GM18861 (cell line): ENCODE data around the gene GRID1.

ENCODE experiments used
- ATAC-seq: cut with Tn5 transposase; IDR thresholded peaks from one replicate; pipeline ENCODE4 v1.9.1; 2021; ENCODE audit not compliant: unreplicated experiment

Gene GRID1

GRCh38 chr10:86197166-86197790 is 169.3 kb downstream of the GRID1 start:
- ATAC-seq, result no peak

DNA sequence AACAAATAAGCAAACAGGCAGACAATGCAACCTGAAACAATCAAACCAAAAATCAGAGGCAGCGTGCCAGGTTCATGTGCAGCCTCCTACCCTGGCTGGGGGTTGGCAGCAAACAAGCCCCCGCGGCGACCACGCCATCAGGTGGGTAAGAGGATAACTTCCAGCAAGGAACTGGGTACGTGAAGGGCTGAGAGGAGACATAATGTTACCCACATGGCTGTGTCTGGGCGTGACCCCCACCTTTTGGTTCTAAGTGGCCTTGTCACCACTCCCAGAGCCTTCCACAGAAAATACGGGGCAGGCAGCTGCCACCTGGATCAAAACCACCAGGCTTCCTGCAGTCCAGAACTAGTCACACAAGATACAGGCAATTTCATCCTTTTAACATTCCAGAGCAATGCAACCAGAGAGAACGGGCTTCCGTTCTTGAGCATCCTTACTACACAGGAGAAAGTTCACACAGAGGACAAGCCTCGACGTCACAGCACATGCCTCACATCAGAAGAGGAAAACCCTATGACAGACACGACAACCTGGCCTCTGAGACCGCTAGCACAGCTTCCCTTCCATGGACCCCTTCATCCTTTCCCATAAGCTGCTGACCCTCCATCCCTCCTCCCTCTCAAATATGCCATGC is 171.0 kb downstream of the GRID1 start:
- no peak for ATAC-seq

DNA sequence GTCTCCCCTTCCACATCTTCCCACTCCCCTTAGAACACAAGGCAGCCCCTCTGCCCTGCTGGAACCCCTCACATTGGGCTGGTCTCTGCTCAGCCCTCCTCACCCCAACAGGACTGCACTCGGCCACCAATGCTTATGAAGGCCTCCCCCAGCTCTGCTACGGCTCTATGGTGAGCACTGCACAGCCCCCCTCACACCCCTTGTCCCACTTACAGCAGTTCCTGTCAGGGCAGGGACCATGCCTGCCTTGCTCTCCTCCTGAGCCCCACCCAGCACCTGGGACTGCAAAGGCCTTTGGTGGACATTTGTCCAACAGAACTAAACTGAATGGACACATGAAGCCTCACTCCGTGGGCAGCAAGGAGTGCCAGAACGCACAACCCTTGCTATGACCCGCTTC is 171.9 kb downstream of the GRID1 start:
- no peak for ATAC-seq

DNA sequence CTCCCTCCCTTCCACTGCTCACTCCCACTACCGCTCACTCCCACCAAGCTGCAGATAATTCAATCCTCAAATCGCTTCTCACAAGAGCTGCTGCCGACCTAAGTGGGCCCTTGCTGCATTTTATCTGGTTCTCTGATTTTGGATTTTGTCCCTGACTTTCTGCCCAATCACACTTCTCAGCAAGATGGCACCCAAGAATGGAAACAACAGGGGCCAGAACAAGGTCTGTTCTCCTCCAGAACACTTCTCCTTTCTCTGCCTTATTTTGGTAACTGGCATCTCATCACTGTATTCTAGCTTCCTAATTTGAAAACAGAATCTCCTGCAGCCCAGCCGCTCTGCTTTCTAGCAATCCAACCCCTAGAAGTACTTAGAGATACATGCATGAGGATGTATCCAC is 172.8 kb downstream of the GRID1 start:
- no peak for ATAC-seq

DNA sequence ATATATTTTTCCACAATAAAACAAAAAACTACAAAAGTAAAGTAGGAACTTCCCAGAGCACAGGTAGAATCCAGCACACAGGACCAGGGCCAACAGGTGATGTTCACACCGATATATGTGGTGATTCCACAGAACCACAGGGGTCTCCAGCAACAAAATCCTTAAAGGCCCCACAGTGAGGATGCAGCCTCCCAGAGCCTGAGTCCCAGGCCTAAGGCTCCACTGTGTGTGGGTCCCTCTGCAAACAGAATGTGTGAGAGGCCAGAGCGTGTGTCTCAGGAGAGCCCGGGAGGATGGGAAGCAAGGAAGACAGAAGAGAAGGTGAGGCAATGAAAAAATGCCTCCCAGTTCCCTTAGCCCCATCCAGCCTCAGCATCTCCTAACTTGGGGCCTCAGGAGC is 173.9 kb downstream of the GRID1 start:
- no peak for ATAC-seq

DNA sequence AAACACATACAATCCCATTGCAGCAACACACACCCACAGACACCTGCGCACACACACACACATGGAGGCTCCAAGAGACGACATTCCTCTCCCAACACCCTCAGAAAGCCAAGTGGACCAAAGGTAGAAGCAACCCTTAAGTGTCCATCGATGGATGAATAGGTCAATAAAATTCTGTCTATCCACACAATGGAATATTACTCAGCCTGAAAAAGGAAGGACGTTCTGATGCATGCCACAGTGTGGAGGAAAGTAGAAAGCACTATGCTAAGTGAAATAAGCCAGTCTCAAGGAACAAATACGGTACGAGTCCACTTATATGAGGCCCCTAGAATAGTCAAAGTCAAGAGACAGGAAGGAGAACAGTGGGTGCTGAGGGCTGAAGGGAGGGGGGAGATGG is 174.4 kb downstream of the GRID1 start:
- no peak for ATAC-seq

DNA sequence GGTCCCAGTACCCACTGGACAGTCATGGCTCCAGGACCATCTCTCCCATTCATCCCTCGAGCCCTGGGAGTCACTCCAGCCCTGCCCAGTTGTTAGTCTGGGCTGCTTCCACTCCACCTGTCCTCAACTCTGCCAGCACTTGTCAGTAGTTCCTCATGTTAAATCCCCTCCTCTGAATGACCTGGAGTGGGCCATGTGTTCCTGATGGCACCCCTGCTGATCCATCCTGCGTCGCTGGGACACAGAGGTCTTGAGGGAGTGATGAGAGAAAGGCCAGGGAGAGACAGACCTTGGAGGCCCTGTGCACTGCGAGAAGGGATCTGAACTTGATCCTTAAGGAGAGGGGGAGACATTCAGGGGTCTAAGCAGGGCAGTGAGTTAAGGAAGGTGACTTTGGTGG is 174.9 kb downstream of the GRID1 start:
- ATAC-seq, result no peak

DNA sequence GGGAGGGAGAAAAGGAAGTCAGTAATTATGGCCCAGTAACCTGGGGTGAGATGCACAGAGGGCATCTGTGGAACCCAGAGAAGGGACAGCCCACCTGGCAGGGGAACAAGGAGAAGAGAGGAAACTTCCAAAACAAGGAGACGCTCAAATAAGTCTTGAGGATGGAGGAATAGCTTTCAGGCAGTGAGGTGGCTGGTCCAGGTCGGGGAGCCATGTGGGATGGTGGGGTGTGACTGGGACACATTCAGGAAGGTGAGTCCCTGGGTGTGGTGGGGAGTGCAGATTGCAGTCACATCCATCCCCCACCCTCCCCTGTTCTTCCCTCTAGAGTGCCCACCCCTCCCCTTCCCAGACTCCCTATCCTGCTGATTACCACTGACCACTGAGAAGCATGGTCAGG is 175.4 kb downstream of the GRID1 start:
- ATAC-seq, result no peak

DNA sequence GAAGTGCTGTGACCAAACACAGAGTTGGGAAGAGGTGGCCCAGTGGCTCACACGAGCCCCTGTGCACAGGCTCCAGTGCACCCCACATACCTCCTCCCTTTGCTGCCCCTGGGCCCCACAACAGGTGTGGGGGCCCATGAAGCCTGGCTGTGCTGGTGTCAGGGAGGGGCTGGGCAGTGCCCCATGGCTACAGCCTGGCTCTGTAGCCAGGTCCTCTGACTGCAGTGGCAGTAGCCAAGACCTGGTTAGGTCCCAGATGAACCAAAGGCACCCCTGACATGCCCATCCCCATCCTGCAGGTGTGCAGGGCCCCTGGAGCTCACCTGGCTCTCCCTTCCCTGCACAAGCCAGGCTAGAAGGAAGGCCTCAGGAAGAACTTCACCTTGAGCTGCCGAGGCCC is 176.3 kb downstream of the GRID1 start:
- ATAC-seq, result no peak

- no peak for ATAC-seq
These were observed 176.7 kb downstream of the GRID1 start for GRCh38 chr10:86189891-86190290.

DNA sequence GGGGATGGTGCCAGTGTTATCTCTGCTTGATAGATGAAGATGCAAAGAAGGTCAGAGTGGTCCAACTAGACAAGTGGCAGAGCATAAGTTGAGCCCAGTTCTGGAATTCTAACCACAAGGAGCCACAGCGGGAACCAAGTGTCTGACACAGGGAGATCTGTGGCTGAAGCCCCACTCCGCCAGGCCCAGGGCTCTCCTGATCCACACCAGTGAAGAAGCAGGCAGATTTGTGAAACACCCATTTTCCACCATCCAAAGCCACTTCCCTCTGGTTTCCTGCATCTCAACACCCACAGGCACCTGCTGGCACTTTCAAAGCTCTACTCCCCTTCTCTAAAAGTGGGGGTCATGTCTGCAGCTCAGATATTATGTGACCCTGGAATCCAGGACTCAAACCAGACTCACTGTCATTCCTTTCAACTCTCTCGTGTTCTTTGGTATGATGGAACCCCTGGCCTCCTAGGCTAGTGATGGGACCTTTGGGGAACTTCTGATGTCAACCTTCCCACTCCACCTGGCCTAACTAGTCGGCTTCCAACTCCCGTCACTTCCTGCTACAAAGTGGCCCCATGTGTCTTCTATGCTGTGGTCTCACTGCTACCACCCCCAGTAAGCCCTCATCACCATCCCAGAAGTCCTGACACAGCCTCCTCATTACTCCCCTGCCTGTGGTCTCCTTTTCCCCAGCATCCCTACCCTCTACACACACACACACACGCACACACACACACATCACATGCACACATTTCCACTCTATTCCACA is 177.6 kb downstream of the GRID1 start:
- ATAC-seq, result no peak

DNA sequence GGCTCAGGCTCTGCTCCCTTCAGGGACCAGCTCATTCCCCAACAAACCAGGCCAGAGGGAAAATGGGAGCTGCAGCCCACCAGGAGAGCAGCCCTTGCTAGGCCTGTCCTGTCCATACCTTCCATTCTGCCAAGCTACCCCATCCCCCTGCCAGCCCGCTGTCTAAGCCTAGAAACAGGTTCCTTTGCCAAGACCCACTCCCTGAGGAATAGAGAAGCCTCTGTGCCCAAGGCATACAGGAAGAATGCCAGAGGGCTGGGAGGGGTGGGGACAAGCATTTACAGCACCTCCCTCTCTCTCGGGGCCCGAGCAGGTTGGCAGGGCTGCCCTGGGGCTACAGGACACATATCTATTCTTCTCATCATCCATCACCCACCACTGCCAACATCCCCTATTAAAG is 178.3 kb downstream of the GRID1 start:
- ATAC-seq, result no peak

- no peak for ATAC-seq
These were observed 178.9 kb downstream of the GRID1 start for GRCh38 chr10:86187499-86188239.

DNA sequence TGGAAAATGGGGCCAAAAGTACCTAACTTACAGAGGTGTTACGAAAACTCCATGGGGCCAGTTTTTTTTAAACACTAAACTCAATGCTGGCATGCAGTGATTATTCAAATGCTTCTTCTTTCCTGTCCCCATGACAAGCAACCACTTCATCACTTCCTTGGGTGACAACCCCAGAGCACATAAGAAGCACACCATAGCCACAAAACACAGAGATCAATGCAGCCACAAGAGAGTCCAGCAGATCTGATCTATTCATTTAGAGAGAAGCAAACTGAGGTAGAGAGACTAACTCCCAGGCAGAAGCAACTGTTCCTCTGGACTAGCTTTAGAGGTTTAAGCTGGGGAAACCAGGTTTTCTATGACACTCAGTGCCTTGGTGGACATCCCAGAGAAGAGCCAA is 180.0 kb downstream of the GRID1 start:
- no peak for ATAC-seq

GRCh38 chr10:86182595-86182994 is 184.0 kb downstream of the GRID1 start:
- no peak for ATAC-seq

- ATAC-seq, result no peak
These were observed 184.4 kb downstream of the GRID1 start for GRCh38 chr10:86182150-86182549.

GRCh38 chr10:86180861-86181260 is 185.7 kb downstream of the GRID1 start:
- ATAC-seq, result no peak

- no peak for ATAC-seq
These were observed 186.6 kb downstream of the GRID1 start for GRCh38 chr10:86179961-86180360.

GRCh38 chr10:86179153-86179524 is 187.5 kb downstream of the GRID1 start:
- no peak for ATAC-seq

DNA sequence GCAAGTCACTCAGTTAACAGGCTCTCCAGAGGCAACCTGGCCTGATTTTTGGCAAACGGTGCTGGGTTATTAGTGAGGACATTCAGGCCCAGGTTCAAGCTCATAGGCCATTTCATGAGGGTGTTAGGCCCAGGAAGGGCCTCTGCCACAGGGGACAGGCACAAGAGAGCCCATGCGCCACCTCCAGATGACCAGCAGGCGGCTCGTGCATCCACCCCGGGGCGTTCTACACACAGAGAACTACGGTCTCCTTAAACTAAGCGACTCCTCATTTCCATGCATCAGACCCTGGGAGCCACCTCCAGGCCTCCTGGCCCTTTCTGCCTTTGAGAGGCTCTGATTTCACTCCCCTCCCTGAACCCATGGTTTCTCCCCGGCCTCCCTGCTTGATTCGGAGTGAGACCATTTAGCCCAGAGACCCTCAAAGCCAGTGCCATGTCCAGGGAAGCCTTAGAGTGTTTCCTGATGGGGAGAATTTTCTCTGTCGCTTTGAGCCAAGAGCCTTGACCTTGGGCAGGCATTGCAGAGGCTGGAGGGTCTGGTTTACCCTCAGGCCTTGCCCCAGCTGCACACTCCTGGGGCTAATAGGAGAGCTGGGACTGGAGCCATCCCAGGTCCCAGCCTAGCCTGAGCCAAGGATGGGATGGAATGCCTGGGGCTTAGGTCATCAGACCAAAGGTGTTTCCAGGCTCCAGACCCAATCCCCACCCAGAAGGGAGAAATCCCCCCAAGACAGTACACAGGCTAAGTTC is 188.0 kb downstream of the GRID1 start:
- ATAC-seq, result no peak

DNA sequence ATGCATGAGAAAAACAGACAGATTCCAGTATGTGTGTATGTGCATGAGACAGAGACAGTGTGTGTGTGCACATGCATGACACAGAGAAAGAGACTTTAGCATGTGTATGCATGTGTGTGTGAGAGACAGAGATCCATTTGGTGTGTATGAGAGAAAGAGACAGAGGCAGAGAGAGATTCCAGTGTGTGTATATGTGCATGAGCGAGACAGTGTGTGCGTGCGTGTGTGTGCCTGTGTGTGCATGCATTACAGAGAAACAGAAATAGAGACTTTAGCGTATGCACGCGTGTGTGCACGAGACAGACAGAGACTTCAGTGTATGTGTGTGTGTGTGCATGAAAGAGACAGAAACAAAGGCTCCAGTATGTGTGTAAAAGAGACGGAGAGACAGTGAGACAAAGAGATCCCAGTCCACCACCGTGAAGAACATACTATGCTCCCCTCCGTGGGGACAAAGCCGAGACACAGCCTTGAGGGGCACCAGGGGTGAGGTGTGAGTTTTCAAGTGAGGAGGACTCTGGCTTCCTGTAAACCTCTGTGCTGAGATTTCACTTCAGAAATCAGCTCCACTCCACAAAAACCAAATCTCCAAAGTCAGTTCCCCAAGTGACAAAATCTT is 188.9 kb downstream of the GRID1 start:
- no peak for ATAC-seq
